ENCODE results near the gene ZNF550.

DNA sequence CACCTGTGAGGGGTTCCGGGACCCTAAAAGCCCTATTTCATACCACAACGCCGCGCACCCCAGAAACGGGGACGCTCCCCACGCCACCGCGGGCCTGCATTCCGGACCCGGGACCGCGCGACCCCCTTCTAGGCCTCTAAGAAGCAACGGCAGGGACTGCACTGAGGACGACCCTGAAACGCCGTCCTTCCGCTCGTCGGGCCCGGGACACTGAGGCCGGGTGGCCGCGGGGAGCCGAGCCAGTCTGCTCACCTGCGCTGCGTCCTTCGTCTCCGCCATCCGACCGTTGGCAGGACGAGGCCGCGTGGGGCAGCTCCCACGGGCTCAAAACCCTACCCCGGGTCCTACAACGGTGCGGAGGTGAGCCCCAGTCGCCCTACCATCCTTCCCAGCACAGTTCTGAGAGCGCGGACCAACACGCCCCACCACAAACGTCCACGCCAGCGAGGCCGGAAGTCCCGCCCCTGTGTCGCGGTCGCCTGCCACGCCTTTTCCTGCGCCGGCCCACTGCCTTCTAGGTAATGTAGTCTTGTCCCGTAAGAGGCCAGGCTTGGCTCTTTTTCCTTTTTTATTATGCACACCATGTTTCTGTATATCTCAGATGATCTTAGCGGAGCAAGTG is at the start of gene ZNF550:
- TF ChIP-seq, protein P1, sequence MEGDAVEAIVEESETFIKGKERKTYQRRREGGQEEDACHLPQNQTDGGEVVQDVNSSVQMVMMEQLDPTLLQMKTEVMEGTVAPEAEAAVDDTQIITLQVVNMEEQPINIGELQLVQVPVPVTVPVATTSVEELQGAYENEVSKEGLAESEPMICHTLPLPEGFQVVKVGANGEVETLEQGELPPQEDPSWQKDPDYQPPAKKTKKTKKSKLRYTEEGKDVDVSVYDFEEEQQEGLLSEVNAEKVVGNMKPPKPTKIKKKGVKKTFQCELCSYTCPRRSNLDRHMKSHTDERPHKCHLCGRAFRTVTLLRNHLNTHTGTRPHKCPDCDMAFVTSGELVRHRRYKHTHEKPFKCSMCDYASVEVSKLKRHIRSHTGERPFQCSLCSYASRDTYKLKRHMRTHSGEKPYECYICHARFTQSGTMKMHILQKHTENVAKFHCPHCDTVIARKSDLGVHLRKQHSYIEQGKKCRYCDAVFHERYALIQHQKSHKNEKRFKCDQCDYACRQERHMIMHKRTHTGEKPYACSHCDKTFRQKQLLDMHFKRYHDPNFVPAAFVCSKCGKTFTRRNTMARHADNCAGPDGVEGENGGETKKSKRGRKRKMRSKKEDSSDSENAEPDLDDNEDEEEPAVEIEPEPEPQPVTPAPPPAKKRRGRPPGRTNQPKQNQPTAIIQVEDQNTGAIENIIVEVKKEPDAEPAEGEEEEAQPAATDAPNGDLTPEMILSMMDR (conservative IDR thresholded peaks at IDR 0.05): no peak
- no peak for TF ChIP-seq EZH2 (IDR thresholded peaks at IDR 0.05; ENCODE audit: low read depth)
